ENCODE results near the gene PTER.

DNA sequence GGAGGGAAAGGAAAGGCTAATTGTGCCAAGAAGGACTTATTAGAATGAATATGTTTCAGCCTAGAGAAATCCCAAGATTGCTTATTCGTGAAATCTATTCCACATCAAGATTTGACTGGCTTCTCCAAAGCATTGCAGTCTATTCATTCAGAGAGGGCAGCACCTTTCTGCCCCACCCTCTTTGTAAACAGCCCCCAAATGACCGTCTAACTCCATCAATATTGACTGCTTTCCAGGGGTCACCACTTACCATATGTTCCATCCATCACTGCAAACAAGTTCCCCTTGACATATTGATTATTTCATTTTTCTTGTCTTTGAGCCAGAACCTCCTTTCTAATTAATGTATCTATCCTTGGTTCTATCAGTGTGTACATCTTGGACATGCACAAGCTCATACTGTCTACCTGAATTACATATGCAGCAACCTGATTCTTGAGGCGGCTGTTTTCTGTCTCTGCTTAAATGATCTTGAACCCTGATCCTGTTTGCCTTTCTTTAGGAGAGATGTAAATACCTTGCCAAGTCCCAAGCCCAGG is 44.2 kb upstream of the PTER start:
- TF ChIP-seq, protein P1, sequence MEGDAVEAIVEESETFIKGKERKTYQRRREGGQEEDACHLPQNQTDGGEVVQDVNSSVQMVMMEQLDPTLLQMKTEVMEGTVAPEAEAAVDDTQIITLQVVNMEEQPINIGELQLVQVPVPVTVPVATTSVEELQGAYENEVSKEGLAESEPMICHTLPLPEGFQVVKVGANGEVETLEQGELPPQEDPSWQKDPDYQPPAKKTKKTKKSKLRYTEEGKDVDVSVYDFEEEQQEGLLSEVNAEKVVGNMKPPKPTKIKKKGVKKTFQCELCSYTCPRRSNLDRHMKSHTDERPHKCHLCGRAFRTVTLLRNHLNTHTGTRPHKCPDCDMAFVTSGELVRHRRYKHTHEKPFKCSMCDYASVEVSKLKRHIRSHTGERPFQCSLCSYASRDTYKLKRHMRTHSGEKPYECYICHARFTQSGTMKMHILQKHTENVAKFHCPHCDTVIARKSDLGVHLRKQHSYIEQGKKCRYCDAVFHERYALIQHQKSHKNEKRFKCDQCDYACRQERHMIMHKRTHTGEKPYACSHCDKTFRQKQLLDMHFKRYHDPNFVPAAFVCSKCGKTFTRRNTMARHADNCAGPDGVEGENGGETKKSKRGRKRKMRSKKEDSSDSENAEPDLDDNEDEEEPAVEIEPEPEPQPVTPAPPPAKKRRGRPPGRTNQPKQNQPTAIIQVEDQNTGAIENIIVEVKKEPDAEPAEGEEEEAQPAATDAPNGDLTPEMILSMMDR (IDR thresholded peaks at IDR 0.05) = no peak
- no peak for TF ChIP-seq POLR2AphosphoS5 (IDR thresholded peaks at IDR 0.05)
